ENCODE results near the gene HIF1A.
"Not testable (repeated sequence)": the region's sequence is repeated elsewhere in the genome, so short reads cannot be mapped to it uniquely, and the experiment has no call there.

Gene HIF1A

DNA sequence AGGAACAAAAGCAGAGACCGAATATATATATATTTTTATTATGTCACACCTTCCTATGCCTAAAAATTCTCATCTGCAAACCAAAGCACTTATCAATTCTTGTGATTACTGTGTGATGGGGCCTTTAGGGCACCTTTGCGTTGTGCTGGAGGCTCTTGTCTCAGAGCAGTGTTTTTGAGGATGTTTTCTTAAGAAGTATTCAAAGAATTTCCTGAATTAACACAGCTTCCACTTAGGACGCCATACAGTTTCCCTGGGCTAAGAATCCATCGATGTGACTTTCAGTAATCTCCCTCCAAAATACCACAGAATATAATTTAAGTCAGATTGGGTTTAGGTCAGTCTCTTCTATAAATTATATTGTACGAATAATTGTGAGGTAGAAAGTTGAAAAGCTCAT lies 22.0 kb upstream of the HIF1A start:
- DNase-seq (ENCODE audit: low spot score) = no peak

DNA sequence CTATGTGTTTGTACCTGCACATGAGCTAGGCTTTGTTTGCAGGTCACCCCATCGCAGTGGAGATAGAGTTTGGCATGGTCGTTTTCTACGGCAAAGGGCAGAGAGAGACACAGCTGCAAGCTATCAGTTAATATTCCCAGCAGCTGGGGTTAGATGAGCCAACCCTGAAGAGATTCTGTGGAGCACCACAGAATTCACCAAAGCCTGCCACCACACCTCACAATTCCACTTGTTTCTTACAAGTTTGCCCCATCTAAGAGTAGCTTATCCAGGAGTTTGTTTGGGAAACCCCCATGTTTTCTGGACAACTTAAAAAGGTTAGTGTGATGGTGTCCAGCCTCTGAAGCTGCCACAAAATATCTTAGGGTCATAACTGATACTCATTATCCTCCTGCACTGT lies 20.0 kb upstream of the HIF1A start:
- no peak for DNase-seq (ENCODE audit: low spot score)

DNA sequence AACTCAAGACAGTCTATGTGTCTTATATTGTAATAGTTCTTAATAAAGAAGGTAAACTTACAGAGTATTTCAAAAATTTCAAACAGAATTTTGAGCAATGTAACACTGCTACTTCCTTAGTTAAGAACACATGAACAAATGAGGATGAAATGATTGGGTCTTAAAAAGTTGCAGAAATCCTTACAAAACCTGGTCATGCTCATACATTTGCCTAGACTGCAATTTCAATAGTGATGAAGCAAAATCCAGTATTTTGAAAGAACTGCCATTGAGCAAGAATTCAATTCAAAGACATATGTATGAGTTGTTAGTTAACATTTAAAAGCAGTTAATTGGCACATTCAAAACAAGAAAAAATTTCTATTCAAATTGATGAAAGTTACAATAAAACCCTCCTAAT lies 17.8 kb upstream of the HIF1A start:
- no peak for DNase-seq (ENCODE audit: low spot score)

DNA sequence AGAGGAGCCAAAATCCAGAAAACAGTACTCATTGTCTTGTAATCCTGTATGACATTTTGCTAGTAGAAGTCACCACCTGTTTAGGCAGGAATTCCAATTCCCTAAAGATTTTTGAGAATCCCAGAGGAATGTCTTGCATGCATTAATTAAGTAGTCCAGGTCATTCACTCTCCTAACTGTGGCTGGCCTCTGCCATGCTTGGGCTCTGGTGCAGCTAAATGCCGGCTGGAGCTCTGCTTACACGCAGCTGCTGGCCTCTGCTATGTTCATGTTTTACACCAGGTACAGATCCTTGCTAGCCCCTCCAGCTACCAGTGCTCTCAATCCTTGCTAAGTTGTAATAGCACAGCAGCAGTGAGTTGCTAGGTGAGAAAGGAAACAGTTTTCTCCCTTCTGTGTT lies 16.3 kb upstream of the HIF1A start:
- DNase-seq (ENCODE audit: low spot score) = no peak

DNA sequence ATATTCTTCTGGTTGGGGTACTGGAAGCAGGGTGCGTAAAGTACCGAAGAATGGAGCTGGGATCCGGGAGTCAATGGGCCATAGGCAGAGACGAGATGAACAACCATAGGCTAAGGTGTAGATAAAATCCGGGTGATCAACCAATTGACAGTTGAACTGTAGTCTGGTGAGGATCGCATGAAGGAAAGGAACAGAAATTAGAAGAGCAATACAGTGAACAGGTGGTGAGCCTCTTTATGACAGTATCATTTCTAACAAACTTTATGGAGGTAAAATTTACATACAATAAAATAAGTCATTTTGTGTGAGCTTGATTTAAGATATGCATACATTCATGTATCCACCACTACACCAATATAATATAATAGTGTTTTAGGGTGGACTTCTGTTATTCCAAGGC lies 13.9 kb upstream of the HIF1A start:
- DNase-seq (ENCODE audit: low spot score) = no peak

DNA sequence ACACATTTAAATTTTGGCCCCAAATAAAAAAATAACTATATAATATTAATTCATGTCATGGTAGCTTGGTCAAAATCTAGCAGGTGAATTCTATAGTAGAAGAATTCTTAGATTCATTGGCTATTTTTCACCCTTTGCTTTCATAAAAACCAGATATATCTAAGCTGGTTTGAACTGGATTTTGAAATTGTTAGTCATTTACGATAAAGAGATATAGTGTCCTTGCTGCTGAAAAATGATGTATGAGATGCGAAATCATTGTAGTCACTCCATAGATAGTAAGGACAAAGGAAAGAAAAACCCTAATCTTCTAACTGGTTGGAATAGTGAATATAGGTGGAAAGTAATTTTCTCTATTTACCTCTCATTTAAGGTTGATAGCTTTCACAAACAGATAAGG lies 12.2 kb upstream of the HIF1A start:
- DNase-seq (ENCODE audit: low spot score) = no peak

DNA sequence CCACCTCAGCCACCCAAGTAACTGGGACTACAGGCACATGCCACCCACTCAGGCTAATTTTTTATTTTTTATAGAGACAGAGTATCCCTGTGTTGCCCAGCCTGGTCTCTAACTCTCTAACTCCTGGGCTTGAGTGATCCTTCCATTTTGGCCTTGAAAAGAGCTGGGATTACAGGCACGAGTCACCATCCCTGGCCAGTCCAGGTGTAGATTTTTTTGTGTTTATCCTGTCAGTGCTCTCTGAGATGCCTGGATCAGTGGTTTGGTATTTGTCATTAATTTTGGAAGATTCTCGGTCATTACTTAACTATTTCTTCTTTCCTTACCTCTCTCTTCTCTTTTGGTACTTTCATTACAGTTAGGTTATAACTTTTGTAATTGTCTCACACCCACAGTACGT lies 5.3 kb upstream of the HIF1A start:
- no peak for DNase-seq (ENCODE audit: low spot score)

DNA sequence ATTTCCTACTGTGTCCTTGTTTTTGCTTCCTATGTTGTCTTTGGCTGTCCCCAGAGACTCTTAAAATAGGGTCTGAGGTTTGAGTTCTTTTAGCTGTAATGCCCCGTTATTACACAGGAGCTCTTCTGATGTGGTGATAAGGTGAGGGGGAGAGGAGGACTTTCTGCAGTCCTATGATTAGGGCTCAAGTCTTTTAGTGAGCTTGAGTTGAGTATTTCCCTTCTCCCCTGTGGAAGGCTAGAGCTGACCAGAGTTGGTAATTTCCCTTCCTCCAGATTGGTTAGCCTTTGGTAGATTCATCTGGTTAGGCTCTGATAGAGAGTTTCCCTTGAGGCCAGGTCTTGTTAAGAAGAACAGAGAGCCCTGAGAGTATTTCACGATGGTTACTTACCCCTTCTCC lies 4.3 kb upstream of the HIF1A start:
- no peak for DNase-seq (ENCODE audit: low spot score)

DNA sequence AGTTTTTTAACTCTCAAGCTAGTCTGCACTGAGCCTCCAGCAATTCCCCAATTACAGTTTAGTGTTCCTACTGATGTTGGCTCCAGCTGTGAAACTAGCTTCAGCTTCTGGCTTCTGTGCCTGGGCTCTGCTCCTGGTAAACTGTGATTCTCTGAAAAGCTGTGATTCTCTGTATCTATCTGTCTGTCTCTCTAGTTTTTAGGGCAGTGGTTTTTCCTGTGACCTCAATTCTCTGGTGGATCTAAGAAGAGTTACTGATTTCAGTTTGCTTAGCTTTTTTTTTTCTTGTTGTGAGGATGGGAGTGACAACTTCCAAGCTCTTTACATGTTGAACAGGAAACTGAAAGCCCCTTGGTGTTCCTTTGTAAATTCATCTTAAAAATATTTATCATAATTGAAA lies 3.8 kb upstream of the HIF1A start:
- DNase-seq (ENCODE audit: low spot score) = no peak

DNA sequence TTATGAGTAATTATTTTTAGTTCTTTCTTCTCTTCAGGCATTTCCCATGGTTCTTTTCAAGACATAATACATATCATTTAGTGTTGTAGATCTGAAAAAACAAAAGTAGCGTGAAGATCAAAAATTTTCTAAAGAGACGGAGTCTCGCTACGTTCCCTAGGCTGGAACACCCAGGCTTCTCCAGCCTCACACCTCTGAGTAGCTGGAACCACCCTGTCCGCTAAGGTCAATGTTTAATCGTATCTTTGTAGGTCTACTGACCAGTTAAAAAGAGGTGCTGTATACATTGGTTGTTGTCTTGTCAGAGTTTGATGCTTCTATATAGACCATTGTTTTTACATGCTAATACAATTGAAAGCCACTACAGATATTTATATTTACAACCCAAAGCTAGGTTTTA lies 1.3 kb upstream of the HIF1A start:
- no peak for DNase-seq (ENCODE audit: low spot score)

DNA sequence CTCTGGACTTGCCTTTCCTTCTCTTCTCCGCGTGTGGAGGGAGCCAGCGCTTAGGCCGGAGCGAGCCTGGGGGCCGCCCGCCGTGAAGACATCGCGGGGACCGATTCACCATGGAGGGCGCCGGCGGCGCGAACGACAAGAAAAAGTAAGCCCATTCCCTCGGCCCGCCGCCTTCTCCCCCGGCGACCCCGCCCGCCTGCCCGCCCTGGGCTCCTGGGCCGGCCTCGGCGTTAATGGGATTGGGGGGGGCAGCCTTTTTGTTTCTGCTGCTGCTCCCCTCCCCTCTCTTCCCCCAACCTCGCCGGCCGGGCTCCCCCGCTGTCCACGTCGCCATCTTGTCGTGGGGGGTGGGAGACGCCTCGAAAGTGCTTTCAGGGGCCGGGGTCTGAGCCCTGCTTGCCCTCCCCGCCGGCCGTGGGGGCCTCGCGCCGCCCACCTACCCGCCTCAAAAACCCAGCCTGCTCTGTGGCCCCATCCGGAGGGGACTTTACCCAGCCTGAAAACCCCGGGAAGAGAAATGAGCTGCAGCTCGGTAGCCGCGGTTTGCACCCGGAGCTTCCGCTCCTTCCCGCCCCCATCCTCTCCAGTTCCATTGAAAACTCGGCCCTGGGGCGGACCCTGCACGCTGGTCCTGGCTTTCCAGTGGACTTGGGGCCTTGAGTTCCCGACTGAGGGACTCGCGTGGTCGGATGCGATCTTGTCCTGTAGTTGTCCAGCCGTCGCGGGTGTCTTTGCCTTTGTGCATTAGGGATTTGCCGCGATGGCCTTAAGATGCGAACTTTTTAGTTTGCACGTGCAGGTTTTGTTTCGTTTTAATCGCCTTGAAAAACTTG lies 598 bp downstream of the HIF1A start:
- DNase-seq (ENCODE audit: low spot score) = peak; percentile 47

DNA sequence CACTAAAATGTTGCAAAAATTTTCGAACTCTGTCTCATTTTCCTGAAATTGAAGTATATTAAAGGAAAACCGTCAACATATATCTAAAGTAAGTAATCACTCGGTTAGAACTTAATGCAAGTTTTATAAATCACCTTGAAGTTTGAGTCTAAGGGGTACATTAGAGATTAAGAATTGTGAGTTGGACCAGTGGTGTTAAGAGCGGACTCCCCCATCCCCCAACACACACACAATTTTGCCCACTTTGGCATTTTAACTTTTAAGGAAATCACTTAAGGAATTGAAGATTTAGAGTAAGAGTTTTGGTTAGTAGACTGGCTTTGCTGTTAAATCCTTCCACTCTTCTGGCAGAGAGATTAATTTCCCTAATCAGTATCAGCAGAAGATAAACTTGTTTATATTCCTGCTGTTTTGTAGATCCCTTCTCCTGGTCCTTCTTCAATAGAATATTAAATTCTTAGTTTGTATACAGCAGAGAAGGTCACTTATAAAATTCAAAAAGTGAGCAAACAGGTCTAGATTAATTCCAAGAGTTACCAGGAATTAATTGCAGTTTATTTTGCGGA lies 1.5 kb downstream of the HIF1A start:
- DNase-seq (ENCODE audit: low spot score) = no peak

DNA sequence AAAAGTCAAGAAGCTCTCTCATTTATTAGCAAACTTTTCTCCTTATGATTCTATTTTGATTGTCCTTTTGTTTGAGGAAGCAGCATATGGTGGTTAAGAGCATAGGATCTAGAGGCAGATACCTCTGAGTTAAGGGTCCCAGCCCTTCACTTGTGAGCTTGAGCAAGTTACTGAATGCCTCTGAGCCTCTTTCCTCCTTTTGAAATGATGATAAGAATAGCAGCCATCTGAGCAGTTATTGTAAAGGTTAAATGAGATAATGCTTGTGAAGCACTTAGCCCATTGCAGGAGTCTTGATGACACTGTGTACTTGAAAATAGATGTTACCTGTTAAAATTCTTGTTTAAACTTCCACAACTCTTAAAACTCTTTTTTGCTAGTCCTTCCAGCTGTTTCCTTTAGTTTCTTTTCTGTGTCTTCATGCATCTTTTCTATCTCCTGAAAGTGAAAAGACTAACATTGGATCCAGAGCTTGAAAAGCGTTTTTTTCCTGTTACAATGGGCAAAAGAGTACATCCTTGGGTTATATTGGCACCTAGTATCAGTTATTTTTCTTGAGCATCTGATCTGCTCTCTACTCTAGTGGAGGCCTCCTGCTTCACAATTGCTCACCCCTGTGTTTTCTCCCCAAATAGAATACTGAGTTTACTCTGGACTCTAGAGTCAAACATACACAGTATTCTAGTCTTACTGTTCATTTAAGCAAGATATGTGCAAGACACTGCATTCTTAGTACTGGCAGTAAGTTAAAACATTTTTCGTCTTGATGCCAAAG lies 3.1 kb downstream of the HIF1A start:
- no peak for DNase-seq (ENCODE audit: low spot score)

DNA sequence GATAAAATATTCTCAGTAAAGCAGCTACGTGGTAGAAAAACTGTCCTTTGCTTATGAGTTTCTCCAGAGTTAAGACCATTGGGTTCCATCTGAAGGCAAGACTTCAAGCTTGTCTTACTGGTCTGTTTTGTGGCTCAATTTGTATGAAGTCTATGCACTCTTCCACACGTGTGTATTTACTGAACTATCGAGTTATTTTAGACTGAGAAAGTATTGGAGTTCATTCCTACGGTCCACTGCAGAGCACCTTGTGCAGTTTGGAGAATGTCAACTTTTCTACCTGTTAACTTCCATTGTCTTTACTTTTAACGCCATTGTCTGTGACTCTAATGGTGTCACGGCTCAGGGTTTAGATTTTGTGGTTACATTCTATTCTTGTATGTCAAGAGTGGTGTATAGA lies 3.7 kb downstream of the HIF1A start:
- no peak for DNase-seq (ENCODE audit: low spot score)

DNA sequence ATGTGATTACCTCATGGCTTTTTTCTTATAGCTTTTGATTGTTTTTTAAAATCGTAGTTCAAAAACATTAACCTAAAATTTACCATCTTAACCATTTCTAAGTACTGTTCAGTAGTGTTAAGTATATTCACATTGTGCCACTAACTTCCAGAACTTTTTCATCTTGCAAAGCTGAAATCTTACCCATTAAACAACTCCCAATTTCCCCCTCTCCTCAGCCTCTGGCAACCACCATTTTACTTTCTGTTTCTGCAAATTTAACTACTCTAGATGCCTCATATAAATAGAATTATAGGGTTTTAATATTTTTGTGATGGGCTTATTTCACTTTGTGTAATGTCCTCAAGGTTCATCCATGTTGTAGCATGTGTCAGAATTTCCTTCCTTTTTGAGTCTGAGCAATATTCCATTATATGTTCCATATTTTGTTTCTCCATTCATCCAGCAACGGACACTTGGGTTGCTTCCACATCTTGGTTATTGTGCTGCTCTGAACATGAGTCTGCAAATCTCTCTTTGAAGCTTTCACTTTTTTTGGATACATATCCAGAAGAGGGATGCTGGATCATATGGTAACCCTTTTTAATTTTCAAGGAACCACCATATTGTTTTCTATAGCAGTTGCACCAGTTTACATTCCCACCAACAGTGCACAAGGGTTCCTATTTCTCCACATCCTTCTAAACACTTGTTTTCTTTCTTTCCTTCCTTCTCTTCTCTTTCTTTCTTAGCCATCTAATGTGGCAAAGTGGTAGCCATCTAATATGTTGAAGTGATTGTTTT lies 5.0 kb downstream of the HIF1A start:
- DNase-seq (ENCODE audit: low spot score) = no peak

DNA sequence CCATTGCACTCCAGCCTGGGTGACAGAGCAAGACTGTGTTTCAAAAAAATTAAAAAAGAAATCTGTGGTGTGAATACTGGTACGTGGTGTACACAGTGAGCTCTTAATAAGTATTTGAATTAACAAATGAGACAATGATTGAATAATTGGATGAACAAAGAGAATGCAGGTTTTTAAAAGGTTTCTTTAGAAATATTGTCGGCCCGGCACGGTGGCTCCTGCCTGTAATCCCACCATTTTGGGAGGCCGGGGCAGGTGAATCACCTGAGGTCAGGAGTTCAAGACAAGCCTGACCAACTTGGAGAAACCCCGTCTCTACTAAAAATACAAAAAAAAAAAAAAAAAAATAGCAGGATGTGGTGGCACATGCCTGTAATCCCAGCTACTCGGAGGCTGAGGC lies 6.6 kb downstream of the HIF1A start:
- no peak for DNase-seq (ENCODE audit: low spot score)

DNA sequence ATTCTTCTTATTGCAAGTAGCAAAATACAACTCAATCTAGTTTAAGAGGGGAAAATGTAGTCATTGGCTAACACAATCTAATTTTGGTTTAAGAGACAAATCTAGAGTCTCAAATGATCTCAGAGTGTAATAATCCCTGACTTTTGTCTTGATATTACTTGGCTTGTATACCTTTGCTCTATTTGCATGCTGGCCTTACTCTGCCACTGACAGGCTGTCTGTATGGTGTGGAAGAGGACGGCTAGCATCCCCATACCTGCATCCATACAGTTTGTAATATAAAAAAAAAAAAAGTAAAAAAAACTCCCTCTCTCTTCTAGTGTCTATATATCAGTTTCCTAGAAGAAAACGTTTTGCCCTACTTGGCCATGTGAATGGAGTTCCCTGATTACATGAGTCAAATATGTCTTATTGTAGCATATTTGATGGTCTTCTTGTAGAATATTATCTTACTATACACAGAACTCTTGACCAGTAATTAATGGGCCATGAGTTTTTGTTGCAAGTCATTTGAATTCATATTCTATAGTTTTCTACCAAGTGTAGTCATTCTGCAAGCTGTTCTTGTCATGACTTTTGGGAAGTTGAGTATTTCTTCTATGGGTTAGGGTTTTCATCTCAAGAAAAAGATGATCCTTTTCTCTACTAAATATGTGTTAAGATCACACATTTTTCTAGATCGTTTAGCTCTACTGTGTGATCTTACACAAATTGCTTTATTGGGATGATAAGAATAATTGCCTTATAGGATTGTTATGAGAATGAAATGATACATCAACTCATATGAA lies 8.2 kb downstream of the HIF1A start:
- no peak for DNase-seq (ENCODE audit: low spot score)

DNA sequence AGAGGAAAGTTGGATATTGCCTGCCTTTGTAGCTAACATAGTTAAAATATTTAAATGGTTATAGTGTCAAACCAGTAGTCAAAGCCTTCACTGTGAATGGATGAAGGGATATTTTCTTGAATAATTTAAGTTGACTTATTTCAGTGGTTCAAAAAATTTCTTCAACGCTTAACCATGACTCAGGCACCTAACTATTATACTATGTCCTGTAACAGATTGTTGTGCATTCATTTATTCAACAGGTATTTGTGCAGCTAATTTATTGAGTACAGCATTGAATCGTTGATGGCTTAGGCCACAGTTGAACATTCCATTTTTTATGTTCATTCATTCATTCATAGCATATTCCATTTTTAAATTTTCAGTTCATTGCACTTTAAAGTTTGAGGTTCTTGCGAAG lies 9.2 kb downstream of the HIF1A start:
- no peak for DNase-seq (ENCODE audit: low spot score)

DNA sequence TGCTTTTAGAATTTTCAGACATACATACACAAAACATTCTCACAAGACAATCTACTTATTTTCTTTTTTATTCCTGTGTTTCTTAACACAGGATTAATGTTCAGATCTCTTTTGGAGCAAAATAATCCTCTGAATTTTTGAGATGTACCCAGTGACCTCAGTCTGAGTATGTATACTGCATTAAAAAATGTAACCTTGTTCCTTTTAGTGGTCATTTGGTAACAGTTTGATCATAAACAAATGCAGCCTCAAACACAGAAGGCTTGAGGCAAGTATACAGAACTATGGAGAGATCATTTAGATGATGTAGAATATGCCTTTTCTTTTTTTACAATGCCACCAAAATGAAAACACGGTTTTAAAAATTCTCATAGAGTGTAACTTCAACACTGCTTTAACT lies 9.7 kb downstream of the HIF1A start:
- no peak for DNase-seq (ENCODE audit: low spot score)

DNA sequence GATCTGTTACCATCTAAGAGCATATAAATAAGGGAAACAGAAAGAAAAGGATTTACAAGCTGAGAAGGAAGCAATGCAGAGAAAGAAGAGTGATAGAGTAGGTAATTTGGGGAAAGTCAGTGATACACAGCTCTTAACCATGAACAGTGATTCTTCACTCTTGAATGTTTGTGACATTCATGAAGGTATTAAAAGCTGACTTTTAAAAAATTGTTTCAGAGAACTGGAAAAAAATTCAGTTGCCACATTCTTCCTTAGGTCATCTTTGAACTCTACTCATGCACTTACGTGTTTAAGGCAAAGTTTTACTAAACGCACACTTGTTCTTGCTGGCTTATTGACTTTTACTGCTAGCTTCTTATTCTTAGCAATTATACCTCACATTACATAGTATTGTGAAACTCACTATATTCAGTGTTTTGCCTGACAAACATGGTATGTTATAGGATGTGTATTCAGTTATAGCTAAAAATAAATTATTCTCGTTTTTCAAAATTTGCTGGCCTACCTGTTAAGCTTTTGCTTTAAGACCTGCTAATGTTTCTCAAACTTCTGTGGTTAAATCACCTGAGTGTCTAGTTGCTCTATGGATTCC lies 10.9 kb downstream of the HIF1A start:
- DNase-seq (ENCODE audit: low spot score) = no peak

DNA sequence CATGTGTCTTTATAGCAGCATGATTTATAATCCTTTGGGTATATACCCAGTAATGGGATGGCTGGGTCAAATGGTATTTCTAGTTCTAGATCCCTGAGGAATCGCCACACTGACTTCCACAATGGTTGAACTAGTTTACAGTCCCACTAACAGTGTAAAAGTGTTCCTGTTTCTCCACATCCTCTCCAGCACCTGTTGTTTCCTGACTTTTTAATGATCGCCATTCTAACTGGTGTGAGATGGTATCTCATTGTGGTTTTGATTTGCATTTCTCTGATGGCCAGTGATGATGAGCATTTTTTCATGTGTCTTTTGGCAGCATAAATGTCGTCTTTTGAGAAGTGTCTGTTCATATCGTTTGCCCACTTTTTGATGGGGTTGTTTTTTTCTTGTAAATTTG lies 12.5 kb downstream of the HIF1A start:
- not testable (repeated sequence) for DNase-seq (ENCODE audit: low spot score)
